ENCODE measurements around the gene MORC1.
A peak's percentile ranks its signal among the peaks of the same experiment; 100 is the strongest.
"Not testable (repeated sequence)": the region's sequence is repeated elsewhere in the genome, so short reads cannot be mapped to it uniquely, and the experiment has no call there.

Gene MORC1

GRCh38 chr3:109152320-109152719 lies 34.4 kb upstream of the MORC1 start:
- H3K27ac ChIP-seq = peak overlapping the region; percentile 22; the same call in 1 of the 2 replicates
- no peaks in the 10 kb centered on the region for H3K36me3 ChIP-seq
- H3K9me3 ChIP-seq (ENCODE audit: severe bottlenecking) = no peaks in the 10 kb centered on the region
- no peak overlapping the region for H3K4me3 ChIP-seq (ENCODE audit: low read depth, low read length)
- no peak for DNase-seq
- no peaks in the 10 kb centered on the region for H3K27me3 ChIP-seq (ENCODE audit: insufficient read depth, low read depth, severe bottlenecking)
- no peak for TF ChIP-seq CTCF (IDR thresholded peaks at IDR 0.05; ENCODE audit: low read depth, low read length)

- no peak for TF ChIP-seq CTCF (IDR thresholded peaks at IDR 0.05; ENCODE audit: low read depth, low read length)
- Histone ChIP-seq H3K9me3 (ENCODE audit: severe bottlenecking) (peaks cover 5% of the 10 kb centered on the region), H3K36me3 (no peaks in the 10 kb centered on the region), H3K4me3 (ENCODE audit: low read depth, low read length) (no peak overlapping the region), H3K27me3 (ENCODE audit: insufficient read depth, low read depth, severe bottlenecking) (no peaks in the 10 kb centered on the region), H3K27ac (no peak overlapping the region)
- no peak for DNase-seq
Observed at GRCh38 chr3:109149078-109149477, 31.1 kb upstream of the MORC1 start.

- no peak overlapping the region for H3K27ac ChIP-seq
- TF ChIP-seq CTCF (IDR thresholded peaks at IDR 0.05; ENCODE audit: low read depth, low read length) = no peak
- H3K4me3 ChIP-seq (ENCODE audit: low read depth, low read length) = no peak overlapping the region
- no peak for DNase-seq
- H3K27me3 ChIP-seq (ENCODE audit: insufficient read depth, low read depth, severe bottlenecking) = no peaks in the 10 kb centered on the region
- H3K9me3 ChIP-seq (ENCODE audit: severe bottlenecking) = peaks cover 5% of the 10 kb centered on the region
- no peaks in the 10 kb centered on the region for H3K36me3 ChIP-seq
Observed at GRCh38 chr3:109143646-109144045, 25.7 kb upstream of the MORC1 start.

- Histone ChIP-seq H3K4me3 (ENCODE audit: low read depth, low read length) (no peak overlapping the region), H3K36me3 (no peaks in the 10 kb centered on the region), H3K27ac (no peak overlapping the region), H3K27me3 (ENCODE audit: insufficient read depth, low read depth, severe bottlenecking) (no peaks in the 10 kb centered on the region), H3K9me3 (ENCODE audit: severe bottlenecking) (no peaks in the 10 kb centered on the region)
- no peak for DNase-seq
- TF ChIP-seq CTCF (IDR thresholded peaks at IDR 0.05; ENCODE audit: low read depth, low read length) = no peak
Observed at GRCh38 chr3:109140318-109140717, 22.4 kb upstream of the MORC1 start.

- TF ChIP-seq CTCF (IDR thresholded peaks at IDR 0.05; ENCODE audit: low read depth, low read length) = no peak
- H3K4me3 ChIP-seq (ENCODE audit: low read depth, low read length) = no peak overlapping the region
- no peak overlapping the region for H3K27ac ChIP-seq
- DNase-seq = peak; percentile 24
- no peaks in the 10 kb centered on the region for H3K36me3 ChIP-seq
- no peaks in the 10 kb centered on the region for H3K9me3 ChIP-seq (ENCODE audit: severe bottlenecking)
- no peaks in the 10 kb centered on the region for H3K27me3 ChIP-seq (ENCODE audit: insufficient read depth, low read depth, severe bottlenecking)
Observed at GRCh38 chr3:109137761-109138160, 19.8 kb upstream of the MORC1 start.

GRCh38 chr3:109136523-109136922 lies 18.6 kb upstream of the MORC1 start, which contains the start of gene C3orf85:
C3orf85 (plus strand) TSS chr3:109136719; CDS start chr3:109136848, 129 bp downstream.
- no peak for TF ChIP-seq CTCF (IDR thresholded peaks at IDR 0.05; ENCODE audit: low read depth, low read length)
- no peak for DNase-seq
- no peak within 1 kb of the TSS for H3K27ac ChIP-seq
- no peaks in the 10 kb centered on the region for H3K9me3 ChIP-seq (ENCODE audit: severe bottlenecking)
- H3K27me3 ChIP-seq (ENCODE audit: insufficient read depth, low read depth, severe bottlenecking) = no peaks in the 10 kb centered on the region
- H3K4me3 ChIP-seq (ENCODE audit: low read depth, low read length) = no peak within 1 kb of the TSS
- no peaks in the 10 kb centered on the region for H3K36me3 ChIP-seq

GRCh38 chr3:109133474-109133816 lies 15.5 kb upstream of the MORC1 start:
- not testable (repeated sequence) for H3K9me3 ChIP-seq (ENCODE audit: severe bottlenecking); H3K27ac ChIP-seq; DNase-seq; H3K4me3 ChIP-seq (ENCODE audit: low read depth, low read length); H3K36me3 ChIP-seq; H3K27me3 ChIP-seq (ENCODE audit: insufficient read depth, low read depth, severe bottlenecking)

Data from WERI-Rb-1 (cell line).